Uterus (tissue), 4 donors: ENCODE data around the gene EVPLL. TPM values are rescaled to one million over a fixed set of nuclear protein-coding genes. Genes with fewer than 3 reads are reported as not detected.

Experiments used
- DNase-seq, 2 donors: peaks; one replicate each; pipeline ENCODE4 v3.0.0-alpha.2; 2019 to 2020
- H3K27ac ChIP-seq, 2 donors: fragments of 200-600 bp; sonication (generic); 1 replicate in 1 of 2; 2 replicates in 1 of 2; pipeline ENCODE4 v1.5.1; 2016 to 2018
- H3K27me3 ChIP-seq, 2 donors: fragments of 200-600 bp; sonication (generic); one replicate each; pipeline ENCODE4 v1.5.1; 2018 to 2019; ENCODE audit warnings: control low read depth in 1 of 2
- H3K36me3 ChIP-seq, 2 donors: fragments of 200-600 bp; sonication (generic); one replicate each; pipeline ENCODE4 v1.5.1; 2019; ENCODE audit warnings: control low read depth in 1 of 2
- H3K4me1 ChIP-seq, 2 donors: fragments of 200-600 bp; sonication (generic); one replicate each; pipeline ENCODE4 v1.5.1; 2018 to 2019; ENCODE audit warnings: control low read depth in 1 of 2
- H3K4me3 ChIP-seq, 2 donors: fragments of 200-600 bp; sonication (generic); 1 replicate in 1 of 2; 2 replicates in 1 of 2; pipeline ENCODE4 v1.5.1; 2018 to 2019; ENCODE audit warnings: mild to moderate bottlenecking in 1 of 2
- H3K9me3 ChIP-seq, 2 donors: fragments of 200-600 bp; sonication (generic); one replicate each; pipeline ENCODE4 v1.5.1; 2019; ENCODE audit warnings: control low read depth in 1 of 2
- POLR2A ChIP-seq, 2 donors: fragments of 450-650 bp; IDR thresholded peaks; one replicate each; pipeline ENCODE4 v1.6.1; 2016; ENCODE audit warnings: antibody characterized with exemption in 2 of 2, mild to moderate bottlenecking in 1 of 2, moderate library complexity in 1 of 2
- intact Hi-C: fragments of 100-400 bp; cut with DNase I; formaldehyde crosslinking; loops from one replicate; pipeline ENCODE4 v1.15.1; 2023; ENCODE audit warnings: low total_unique reads
- total RNA-seq, 4 donors: library from RNA; depleted of rRNA in 3 of 4; stranded (reverse); fragments of >200 nt in 3 of 4; gene quantifications; one replicate each; pipeline versions ENCODE4 v1.1.0 to v1.2.4, GENCODE V29; 2014 to 2023
- TF ChIP-seq, protein P1 (sequence below), 4 experiments: fragments of 200-600 bp in 2 of 4; fragments of 450-650 bp in 2 of 4; sonication (generic) in 2 of 4; IDR thresholded peaks; one replicate each; pipeline ENCODE4 v1.5.1; 2016 to 2019; ENCODE audit warnings: antibody characterized with exemption in 4 of 4, mild to moderate bottlenecking in 2 of 4, moderate library complexity in 1 of 4
- donor health status: DM: yes; HTN: yes; CAD: no.

Gene EVPLL
- total RNA-seq, 4 donors from 2014 or later: not detected

GRCh38 chr17:18379246-18380146 lies 1.9 kb downstream of the EVPLL start:
- Histone ChIP-seq H3K4me3 (no peak overlapping the region), H3K27ac (no peak overlapping the region), H3K27me3 (no peaks in the 10 kb centered on the region), H3K36me3 (no peaks in the 10 kb centered on the region), H3K9me3 (no peaks in the 10 kb centered on the region), H3K4me1 (peaks cover 0 to 5% of the 10 kb centered on the region in 2 donors)
- no peak for DNase-seq
- TF ChIP-seq, protein P1, sequence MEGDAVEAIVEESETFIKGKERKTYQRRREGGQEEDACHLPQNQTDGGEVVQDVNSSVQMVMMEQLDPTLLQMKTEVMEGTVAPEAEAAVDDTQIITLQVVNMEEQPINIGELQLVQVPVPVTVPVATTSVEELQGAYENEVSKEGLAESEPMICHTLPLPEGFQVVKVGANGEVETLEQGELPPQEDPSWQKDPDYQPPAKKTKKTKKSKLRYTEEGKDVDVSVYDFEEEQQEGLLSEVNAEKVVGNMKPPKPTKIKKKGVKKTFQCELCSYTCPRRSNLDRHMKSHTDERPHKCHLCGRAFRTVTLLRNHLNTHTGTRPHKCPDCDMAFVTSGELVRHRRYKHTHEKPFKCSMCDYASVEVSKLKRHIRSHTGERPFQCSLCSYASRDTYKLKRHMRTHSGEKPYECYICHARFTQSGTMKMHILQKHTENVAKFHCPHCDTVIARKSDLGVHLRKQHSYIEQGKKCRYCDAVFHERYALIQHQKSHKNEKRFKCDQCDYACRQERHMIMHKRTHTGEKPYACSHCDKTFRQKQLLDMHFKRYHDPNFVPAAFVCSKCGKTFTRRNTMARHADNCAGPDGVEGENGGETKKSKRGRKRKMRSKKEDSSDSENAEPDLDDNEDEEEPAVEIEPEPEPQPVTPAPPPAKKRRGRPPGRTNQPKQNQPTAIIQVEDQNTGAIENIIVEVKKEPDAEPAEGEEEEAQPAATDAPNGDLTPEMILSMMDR (IDR thresholded peaks at IDR 0.05): no peak
- no peak for TF ChIP-seq POLR2A (IDR thresholded peaks at IDR 0.05)
- intact Hi-C loops: no loop called here

DNA sequence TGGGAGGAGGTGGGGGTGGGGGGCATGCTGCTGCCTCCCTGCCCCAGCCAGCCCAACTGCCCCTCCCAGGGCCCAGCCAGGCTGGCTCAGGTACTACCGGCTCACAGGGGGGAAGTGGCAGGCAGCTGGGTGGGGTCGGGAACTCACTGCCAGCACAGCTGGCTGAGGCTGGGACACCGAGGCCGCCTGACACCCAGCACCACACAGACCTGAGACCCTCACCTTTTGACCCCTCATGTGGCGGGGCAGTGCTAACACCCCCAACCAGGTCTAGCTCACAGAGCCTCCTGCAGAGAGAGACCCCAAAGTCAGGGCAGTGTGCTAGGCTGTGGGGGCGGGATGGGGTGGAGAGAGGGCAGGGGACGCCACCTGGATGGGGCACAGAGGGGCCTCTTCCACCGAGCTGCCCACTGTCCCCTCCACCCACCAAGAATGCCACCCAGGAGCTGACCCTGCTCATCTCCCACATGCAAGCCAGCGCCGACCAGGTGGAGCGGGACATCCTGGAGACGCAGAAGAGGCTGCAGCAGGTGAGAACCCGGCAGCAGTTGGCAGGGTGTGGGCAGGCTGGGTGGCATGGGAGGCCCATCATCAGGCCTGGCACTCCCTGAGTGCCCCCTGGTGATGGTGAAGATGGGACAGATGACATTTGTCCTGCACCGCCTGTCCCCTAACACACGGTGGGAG lies 3.0 kb downstream of the EVPLL start:
- H3K9me3 ChIP-seq: no peaks in the 10 kb centered on the region
- H3K27ac ChIP-seq: no peak overlapping the region
- DNase-seq: no peak
- no peaks in the 10 kb centered on the region for H3K36me3 ChIP-seq
- intact Hi-C loops: no loop called here
- no peak overlapping the region for H3K4me3 ChIP-seq
- peaks cover 0 to 5% of the 10 kb centered on the region in 2 donors for H3K4me1 ChIP-seq
- TF ChIP-seq, protein P1 (IDR thresholded peaks at IDR 0.05): no peak
- no peak for TF ChIP-seq POLR2A (IDR thresholded peaks at IDR 0.05)
- H3K27me3 ChIP-seq: no peaks in the 10 kb centered on the region

DNA sequence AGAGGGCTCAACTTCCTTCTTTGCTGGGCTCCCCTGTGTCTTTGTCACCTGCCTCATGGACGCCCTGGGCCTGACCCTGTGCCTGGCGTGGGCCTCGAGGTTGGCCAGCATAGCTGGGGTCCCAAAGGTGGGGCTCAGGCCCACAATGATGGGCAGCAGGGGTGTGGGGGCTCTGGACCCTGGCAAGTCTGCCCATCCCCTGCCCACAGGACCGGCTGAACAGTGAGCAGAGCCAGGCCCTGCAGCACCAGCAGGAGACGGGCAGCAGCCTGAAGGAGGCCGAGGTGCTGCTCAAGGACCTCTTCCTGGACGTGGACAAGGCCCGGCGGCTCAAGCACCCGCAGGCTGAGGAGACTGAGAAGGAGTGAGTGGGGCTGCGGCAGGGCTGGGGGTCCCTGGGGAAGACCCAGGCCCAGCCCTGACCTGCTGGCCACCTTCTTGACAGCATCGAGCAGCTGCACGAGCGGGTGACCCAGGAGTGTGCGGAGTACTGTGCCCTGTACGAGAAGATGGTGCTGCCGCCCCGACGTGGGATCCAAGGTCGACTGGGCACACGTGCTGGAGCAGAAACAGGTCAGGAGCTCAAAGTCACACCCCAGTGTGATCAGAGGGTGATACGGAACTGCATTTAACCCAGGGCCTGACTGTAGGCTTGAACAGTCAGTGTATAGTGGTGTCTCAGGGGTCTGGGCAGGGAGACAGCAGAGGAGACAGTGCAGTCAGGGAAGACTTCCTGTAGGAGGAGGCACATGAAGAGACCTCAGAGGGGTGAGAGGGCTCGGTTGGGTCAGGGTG lies 3.8 kb downstream of the EVPLL start:
- intact Hi-C loops: no loop called here
- H3K27me3 ChIP-seq: no peaks in the 10 kb centered on the region
- no peaks in the 10 kb centered on the region for H3K9me3 ChIP-seq
- H3K27ac ChIP-seq: no peak overlapping the region
- no peaks in the 10 kb centered on the region for H3K36me3 ChIP-seq
- TF ChIP-seq, protein P1 (IDR thresholded peaks at IDR 0.05): no peak
- TF ChIP-seq POLR2A (IDR thresholded peaks at IDR 0.05): no peak
- H3K4me3 ChIP-seq: no peak overlapping the region
- DNase-seq: no peak
- H3K4me1 ChIP-seq: peaks cover 0 to 5% of the 10 kb centered on the region in 2 donors

DNA sequence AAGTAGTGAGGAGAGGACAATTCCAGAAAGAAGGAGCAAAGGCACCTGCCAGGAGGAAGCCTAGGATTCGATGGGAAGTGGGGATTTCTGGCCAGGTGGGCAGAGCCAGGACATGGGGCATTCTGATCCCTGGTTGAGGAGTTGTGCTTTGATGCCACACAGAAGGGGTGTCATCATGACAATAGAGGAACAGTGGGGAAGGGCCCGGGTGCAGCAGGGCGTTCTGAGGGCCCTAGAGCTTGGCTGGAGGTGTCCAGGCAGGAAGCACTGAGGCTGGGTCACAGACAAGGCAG lies 4.3 kb downstream of the EVPLL start:
- intact Hi-C loops: no loop called here
- H3K4me3 ChIP-seq: no peak overlapping the region
- no peak overlapping the region for H3K27ac ChIP-seq
- no peaks in the 10 kb centered on the region for H3K36me3 ChIP-seq
- no peaks in the 10 kb centered on the region for H3K9me3 ChIP-seq
- peaks cover 0 to 5% of the 10 kb centered on the region in 2 donors for H3K4me1 ChIP-seq
- TF ChIP-seq, protein P1 (IDR thresholded peaks at IDR 0.05): no peak
- no peak for TF ChIP-seq POLR2A (IDR thresholded peaks at IDR 0.05)
- H3K27me3 ChIP-seq: no peaks in the 10 kb centered on the region
- no peak for DNase-seq
